ENCODE data around the gene CFAP100. TPM values are rescaled to one million over a fixed set of nuclear protein-coding genes. Genes with fewer than 3 reads are reported as not detected.

Gene CFAP100
- total and polyA plus RNA-seq, 2 of the 4 experiments (the other 2 are of a cell fraction): not detected

DNA sequence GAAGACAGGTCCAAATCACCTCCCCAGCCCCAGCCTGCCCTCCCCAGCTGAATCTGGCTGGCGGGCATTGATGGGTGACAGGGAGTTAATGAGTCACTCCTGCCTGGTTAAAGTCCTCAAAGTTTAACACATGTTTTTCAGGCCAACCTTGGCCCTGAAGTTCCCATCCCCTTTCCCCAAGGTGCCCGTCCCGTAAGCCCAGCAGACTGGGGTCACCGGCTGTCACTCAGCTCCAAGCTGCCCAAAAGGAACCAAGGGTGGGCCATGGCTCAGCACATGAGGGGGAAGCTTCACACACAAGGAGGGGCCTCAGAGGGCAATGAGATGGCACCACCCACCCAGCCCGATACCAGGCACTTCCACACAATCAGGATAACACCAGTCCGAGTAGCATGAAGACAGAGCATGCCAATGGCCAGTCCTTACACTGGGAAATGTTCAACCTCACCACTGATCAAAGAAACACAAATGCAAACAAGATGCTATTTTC lies 27.3 kb upstream of the CFAP100 start:
- Histone ChIP-seq H3K14ac (replicated peaks; ENCODE audit: low read depth, low read length) (no peak overlapping the region), H3K4ac (ENCODE audit: low read depth, low read length) (no peak overlapping the region), H3K4me3 (ENCODE audit: insufficient read depth, low read depth, low read length) (no peak overlapping the region), H2AK9ac (replicated peaks; ENCODE audit: low read depth, low read length, poor library complexity) (no peak overlapping the region), H2BK5ac (ENCODE audit: low read depth, low read length, poor library complexity, severe bottlenecking) (no peak overlapping the region), H3K9me3 (ENCODE audit: control insufficient read depth, insufficient read depth, low read length) (no peaks in the 10 kb centered on the region), H3K56ac (ENCODE audit: extremely low read depth, insufficient read depth, low read length) (no peak overlapping the region), H3K4me1 (ENCODE audit: control insufficient read depth, insufficient read depth, low read length) (no peaks in the 10 kb centered on the region), H4K20me1 (ENCODE audit: insufficient read depth, low read length) (no peaks in the 10 kb centered on the region), H3K9me1 (ENCODE audit: insufficient read depth, low read length) (no peaks in the 10 kb centered on the region), H3K36me3 (ENCODE audit: control insufficient read depth, insufficient read depth, low read length) (no peaks in the 10 kb centered on the region), H2AK5ac (ENCODE audit: low read depth, low read length) (no peak overlapping the region), H4K8ac (ENCODE audit: low read depth in 2 of 2, low read length in 2 of 2) (no peak overlapping the region), H4K91ac (ENCODE audit: insufficient read depth, low read depth, low read length) (no peak overlapping the region), H3K18ac (ENCODE audit: low read depth, low read length) (no peak overlapping the region), H3K27me3 (ENCODE audit: control insufficient read depth, insufficient read depth, low read length) (peaks cover 26% of the 10 kb centered on the region), H3K4me2 (ENCODE audit: low read depth, low read length) (no peak overlapping the region), H3K27ac (ENCODE audit: insufficient read depth, low read length) (no peak overlapping the region), H3K23ac (ENCODE audit: low read depth, low read length) (no peak overlapping the region), H2BK20ac (ENCODE audit: low read depth, low read length) (no peak overlapping the region), H2BK120ac (ENCODE audit: low read depth, low read length) (no peak overlapping the region), H4K5ac (ENCODE audit: low read depth, low read length) (no peak overlapping the region), H3K79me1 (ENCODE audit: low read depth in 1 of 2, low read length in 2 of 2) (no peaks in the 10 kb centered on the region), H3K9ac (ENCODE audit: low read depth, low read length) (no peak overlapping the region), H2BK15ac (ENCODE audit: low read depth, low read length) (no peak overlapping the region), H2AFZ (replicated peaks; ENCODE audit: low read length, poor library complexity) (no peak overlapping the region)
- intact Hi-C loops (cut with micrococcal nuclease): no loop called here
- in situ Hi-C loops (cut with MboI; ENCODE audit: low sequenced_read_pairs): no loop called here
- BruUV-seq (replicated peaks): no TSS peak
- ATAC-seq (ENCODE audit: low read depth): no peak
- ChIA-PET POLR2A (ENCODE audit: unreplicated experiment) (no interaction called here), CTCF (interaction anchor here (0.5 kb wide), 1 partner anchor 13 kb away, joined by 3 read pairs; no protein-coding TSS in a partner anchor)
- dilution Hi-C loops (cut with HindIII; ENCODE audit: low sequenced_read_pairs, unreplicated experiment): no loop called here
- DNase-seq: no peak
- TF ChIP-seq, protein P1, sequence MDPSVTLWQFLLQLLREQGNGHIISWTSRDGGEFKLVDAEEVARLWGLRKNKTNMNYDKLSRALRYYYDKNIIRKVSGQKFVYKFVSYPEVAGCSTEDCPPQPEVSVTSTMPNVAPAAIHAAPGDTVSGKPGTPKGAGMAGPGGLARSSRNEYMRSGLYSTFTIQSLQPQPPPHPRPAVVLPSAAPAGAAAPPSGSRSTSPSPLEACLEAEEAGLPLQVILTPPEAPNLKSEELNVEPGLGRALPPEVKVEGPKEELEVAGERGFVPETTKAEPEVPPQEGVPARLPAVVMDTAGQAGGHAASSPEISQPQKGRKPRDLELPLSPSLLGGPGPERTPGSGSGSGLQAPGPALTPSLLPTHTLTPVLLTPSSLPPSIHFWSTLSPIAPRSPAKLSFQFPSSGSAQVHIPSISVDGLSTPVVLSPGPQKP (IDR thresholded peaks at IDR 0.05; ENCODE audit: borderline replicate concordance, low read depth, low read length): no peak
- no peak for TF ChIP-seq MAZ (IDR thresholded peaks at IDR 0.05; ENCODE audit: borderline replicate concordance, low read depth, low read length)
- TF ChIP-seq RCOR1 (IDR thresholded peaks at IDR 0.05; ENCODE audit: insufficient replicate concordance, low read length): no peak
- TF ChIP-seq, protein P2, sequence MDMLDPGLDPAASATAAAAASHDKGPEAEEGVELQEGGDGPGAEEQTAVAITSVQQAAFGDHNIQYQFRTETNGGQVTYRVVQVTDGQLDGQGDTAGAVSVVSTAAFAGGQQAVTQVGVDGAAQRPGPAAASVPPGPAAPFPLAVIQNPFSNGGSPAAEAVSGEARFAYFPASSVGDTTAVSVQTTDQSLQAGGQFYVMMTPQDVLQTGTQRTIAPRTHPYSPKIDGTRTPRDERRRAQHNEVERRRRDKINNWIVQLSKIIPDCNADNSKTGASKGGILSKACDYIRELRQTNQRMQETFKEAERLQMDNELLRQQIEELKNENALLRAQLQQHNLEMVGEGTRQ (IDR thresholded peaks at IDR 0.05; ENCODE audit: low read depth, low read length): no peak
- TF ChIP-seq, protein P3, sequence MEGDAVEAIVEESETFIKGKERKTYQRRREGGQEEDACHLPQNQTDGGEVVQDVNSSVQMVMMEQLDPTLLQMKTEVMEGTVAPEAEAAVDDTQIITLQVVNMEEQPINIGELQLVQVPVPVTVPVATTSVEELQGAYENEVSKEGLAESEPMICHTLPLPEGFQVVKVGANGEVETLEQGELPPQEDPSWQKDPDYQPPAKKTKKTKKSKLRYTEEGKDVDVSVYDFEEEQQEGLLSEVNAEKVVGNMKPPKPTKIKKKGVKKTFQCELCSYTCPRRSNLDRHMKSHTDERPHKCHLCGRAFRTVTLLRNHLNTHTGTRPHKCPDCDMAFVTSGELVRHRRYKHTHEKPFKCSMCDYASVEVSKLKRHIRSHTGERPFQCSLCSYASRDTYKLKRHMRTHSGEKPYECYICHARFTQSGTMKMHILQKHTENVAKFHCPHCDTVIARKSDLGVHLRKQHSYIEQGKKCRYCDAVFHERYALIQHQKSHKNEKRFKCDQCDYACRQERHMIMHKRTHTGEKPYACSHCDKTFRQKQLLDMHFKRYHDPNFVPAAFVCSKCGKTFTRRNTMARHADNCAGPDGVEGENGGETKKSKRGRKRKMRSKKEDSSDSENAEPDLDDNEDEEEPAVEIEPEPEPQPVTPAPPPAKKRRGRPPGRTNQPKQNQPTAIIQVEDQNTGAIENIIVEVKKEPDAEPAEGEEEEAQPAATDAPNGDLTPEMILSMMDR (conservative IDR thresholded peaks at IDR 0.05; ENCODE audit: low read depth, low read length): no peak
- no peak for TF ChIP-seq MXI1 (IDR thresholded peaks at IDR 0.05; ENCODE audit: borderline replicate concordance, low read depth, low read length)
- TF ChIP-seq FOS (IDR thresholded peaks at IDR 0.05; ENCODE audit: low read depth, low read length): no peak
- TF ChIP-seq POLR2A (IDR thresholded peaks at IDR 0.05; ENCODE audit: low read depth, low read length): no peak
- TF ChIP-seq MAFK (IDR thresholded peaks at IDR 0.05; ENCODE audit: low read depth, low read length): no peak
- TF ChIP-seq CEBPB (IDR thresholded peaks at IDR 0.05; ENCODE audit: low read depth, low read length): no peak
- TF ChIP-seq BHLHE40 (IDR thresholded peaks at IDR 0.05; ENCODE audit: low read depth, low read length): no peak
- no peak for TF ChIP-seq SMC3 (IDR thresholded peaks at IDR 0.05; ENCODE audit: low read depth, low read length)
- no peak for TF ChIP-seq RAD21 (IDR thresholded peaks at IDR 0.05; ENCODE audit: low read length)
- no peak for TF ChIP-seq NFE2L2 (IDR thresholded peaks at IDR 0.05; ENCODE audit: low read depth, low read length)
- TF ChIP-seq RFX5 (IDR thresholded peaks at IDR 0.05; ENCODE audit: low read depth, low read length): no peak
- TF ChIP-seq CHD1 (IDR thresholded peaks at IDR 0.05; ENCODE audit: low read depth, low read length): no peak
- 100% methylated on average over 1 of the region's 6 CpGs; no CpG with 5 or more reads in 1 of the 2 experiments for WGBS, 2 experiments (ENCODE audit: extremely low coverage in 2 of 2, insufficient read length in 1 of 2)
